ENCODE data around the gene RAB29.

- TF ChIP-seq, protein P1, sequence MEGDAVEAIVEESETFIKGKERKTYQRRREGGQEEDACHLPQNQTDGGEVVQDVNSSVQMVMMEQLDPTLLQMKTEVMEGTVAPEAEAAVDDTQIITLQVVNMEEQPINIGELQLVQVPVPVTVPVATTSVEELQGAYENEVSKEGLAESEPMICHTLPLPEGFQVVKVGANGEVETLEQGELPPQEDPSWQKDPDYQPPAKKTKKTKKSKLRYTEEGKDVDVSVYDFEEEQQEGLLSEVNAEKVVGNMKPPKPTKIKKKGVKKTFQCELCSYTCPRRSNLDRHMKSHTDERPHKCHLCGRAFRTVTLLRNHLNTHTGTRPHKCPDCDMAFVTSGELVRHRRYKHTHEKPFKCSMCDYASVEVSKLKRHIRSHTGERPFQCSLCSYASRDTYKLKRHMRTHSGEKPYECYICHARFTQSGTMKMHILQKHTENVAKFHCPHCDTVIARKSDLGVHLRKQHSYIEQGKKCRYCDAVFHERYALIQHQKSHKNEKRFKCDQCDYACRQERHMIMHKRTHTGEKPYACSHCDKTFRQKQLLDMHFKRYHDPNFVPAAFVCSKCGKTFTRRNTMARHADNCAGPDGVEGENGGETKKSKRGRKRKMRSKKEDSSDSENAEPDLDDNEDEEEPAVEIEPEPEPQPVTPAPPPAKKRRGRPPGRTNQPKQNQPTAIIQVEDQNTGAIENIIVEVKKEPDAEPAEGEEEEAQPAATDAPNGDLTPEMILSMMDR (IDR thresholded peaks at IDR 0.05) = no peak
- TF ChIP-seq EZH2 (IDR thresholded peaks at IDR 0.05; ENCODE audit: borderline replicate concordance, insufficient read depth, low read depth, low read length, poor library complexity, severe bottlenecking) = no peak
Measured at GRCh38 chr1:205719762-205720161, 55.5 kb downstream of the RAB29 start.

Measured in B cell (primary cell).